GM10266 (cell line): Measurements from ENCODE around the gene BBLN.

Experiments used
- DNase-seq: peaks from one replicate; pipeline ENCODE4 v3.0.0; 2012; ENCODE audit errors: extremely low spot score
- TF ChIP-seq, protein P1 (sequence below): IDR thresholded peaks from 2 replicates; pipeline ENCODE4 v1.5.1; 2012; ENCODE audit warnings: mild to moderate bottlenecking, low read depth; ENCODE audit not compliant: control insufficient read depth, insufficient read depth; ENCODE audit errors: missing control alignments

BBLN gene

DNA sequence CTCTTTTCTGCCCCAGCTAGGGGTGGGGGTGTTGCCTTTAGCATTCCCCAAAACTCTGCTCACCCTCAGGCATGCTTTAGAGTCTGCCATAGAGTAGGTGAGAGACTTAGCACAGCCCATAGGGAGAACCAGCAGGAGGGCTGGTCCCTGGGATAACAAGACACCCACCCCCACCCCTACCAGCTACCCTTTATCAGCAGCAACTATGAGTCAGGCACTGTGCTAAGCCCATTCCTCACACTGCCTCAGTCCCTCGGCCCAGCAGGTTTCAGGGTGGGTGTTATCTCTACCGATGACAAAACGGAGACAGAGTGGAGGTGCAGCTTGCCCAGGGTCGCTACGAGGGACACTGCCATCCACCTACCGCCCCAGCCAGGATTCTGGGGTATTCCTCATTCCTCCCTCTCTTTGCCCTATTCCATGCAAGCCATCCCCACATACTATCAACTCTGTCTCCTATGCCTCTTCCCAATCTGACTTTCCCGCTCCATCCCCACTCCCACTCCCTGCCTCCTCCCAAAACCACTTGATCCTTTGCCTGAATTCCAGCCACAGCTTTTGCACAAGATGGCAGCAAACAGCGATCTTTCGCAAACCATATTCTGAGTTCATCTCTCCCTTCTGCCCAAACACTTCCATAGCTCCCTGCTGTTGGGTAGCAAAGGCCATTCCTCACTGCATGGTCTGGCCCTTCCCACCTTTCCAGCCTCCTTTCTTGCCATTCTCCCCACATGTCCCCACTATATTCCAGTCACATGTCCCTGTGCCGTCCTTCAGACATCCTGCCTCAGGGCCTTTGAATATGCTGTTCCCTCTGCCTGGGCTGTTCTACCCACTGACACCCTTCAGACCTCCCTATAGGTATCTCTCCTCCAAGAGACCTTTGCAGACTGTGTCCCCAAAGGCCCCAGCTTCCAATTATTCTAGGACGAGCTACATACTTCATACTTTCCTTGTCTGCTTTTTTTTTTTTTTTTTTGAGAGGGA is 26.2 kb downstream of the BBLN start:
- TF ChIP-seq, protein P1, sequence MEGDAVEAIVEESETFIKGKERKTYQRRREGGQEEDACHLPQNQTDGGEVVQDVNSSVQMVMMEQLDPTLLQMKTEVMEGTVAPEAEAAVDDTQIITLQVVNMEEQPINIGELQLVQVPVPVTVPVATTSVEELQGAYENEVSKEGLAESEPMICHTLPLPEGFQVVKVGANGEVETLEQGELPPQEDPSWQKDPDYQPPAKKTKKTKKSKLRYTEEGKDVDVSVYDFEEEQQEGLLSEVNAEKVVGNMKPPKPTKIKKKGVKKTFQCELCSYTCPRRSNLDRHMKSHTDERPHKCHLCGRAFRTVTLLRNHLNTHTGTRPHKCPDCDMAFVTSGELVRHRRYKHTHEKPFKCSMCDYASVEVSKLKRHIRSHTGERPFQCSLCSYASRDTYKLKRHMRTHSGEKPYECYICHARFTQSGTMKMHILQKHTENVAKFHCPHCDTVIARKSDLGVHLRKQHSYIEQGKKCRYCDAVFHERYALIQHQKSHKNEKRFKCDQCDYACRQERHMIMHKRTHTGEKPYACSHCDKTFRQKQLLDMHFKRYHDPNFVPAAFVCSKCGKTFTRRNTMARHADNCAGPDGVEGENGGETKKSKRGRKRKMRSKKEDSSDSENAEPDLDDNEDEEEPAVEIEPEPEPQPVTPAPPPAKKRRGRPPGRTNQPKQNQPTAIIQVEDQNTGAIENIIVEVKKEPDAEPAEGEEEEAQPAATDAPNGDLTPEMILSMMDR, result no peak
- no peak for DNase-seq

DNA sequence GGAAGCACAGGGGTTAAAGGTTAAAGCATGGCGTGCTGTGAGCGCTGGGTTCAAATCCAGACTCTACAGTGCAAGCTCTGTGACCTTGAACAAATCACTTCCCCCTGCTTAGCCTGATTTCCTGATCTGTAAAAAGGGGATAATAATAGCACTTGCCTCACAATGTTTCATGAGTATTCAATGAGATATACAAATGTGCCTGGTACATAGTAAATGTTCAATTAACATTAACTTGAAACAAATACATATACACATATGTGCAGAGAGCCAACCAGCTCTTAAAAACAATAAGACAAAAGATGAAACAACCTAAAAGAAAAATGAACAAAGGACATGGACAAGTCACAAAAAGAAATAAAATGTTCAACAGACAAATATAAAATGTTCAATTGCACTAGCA is 27.3 kb downstream of the BBLN start:
- DNase-seq, result no peak
- TF ChIP-seq, protein P1, result no peak

DNA sequence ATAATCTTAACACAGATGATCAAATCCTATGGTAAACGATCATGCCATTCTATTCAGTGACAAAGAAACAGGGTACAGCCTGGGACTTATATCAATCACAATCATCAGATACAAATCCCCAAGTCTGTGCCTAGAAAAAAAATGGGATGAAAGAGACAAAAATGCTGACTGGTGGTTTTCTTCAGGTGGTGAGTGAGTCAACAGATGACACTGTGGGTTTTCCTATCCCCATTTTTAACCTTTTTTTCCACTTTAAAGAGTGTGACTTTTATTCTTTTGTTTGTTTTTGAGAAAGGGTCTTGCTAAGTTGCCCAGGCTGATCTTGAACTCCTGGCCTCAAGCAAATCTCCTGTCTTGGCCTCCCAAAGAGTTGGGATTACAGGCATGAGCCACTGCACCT is 28.1 kb downstream of the BBLN start:
- TF ChIP-seq, protein P1, result no peak
- DNase-seq, result no peak

DNA sequence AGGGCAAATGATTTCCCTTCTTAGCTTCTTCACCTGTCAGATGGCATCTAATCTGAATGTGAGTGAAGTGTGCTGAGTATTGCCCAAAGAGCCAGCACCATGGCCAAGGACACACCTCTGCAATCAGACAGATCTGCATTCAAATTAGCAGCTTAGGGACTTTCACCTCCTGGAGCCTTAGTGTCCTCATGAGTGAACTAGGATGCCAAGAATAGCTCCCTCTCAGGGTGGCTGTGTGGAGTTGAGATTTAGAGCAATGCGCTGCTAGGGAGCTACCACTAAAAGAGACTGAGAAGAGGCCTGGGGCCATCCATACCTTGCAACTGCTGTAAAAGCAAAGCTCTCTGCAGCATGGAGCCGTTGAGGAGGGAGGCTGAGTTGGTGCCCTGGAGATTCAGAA is 29.9 kb downstream of the BBLN start:
- TF ChIP-seq, protein P1, result no peak
- DNase-seq, result peak; percentile 47

DNA sequence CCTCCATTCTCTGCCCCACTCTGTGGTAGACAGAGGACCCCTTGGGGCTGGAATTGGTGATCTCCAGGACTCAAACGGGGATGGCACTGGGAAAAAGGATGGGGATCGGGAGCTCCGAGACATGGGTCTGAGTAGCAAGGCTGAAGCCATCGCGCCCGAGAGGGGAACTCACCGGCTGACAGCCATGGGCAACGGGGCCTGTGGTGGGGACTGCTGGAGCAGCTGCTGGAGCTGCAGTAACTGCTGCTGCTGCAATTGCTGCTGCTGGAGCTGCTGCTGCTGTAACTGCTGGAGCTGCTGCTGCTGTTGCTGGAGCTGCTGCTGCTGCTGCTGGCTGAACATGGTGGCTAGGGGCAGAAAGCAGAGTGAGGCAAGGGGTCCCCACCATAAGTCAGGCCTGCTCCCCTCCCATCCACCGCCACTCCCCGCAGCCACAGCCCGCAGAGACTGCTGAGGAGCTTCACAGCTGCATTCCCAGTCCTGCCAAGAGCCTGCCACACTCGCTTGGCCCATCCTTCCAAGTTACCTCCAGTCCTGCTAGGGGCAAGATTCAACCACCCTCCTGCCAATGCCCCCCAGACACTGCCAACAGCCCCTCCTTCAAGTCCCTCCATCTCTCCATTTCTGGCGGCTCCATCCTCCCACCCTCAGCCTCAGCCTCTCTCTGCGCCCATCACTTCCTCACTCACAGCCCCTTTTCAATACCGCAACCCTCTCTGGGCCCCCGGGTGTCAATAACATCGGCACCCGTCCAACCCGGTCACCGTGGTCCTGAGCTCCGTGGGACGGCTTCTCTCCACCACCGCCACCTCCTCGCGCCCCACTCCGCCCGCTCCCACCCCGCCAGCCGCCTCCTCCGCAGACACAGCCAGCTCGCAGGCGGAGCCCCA is 30.7 kb downstream of the BBLN start:
- TF ChIP-seq, protein P1, result no peak
- DNase-seq, result peak; percentile 55

DNA sequence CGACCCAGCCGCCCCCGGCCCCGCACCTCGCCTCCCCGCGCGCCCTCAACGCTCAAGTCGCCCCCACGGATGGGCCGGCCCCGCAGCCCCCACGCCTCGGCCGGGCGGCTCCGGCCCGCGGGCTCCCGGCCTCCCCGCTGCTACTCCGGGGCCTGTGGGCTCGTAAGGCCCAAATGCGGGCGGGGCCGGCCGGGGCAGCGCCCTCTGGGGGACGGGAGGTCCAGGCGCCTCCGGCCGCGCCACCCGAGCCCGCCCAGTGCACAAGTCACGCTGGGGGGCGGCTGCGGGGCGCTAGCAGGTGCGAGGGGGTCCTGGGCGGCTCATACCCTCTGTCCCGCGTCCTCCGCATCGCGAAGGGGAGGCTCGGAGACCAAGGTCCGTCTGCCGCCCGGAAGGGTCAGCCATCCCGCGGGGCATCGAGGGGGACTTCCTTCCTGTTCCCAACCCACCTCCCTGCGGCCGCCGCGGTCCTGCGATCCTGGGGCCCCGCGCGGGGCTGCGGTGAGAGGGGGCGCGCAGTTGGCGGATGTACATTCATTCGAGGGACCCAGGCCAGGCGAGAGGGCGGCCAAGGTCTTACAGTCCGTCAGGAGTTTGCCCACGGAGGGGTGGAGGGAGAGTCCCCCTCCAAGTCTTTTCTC is 31.5 kb downstream of the BBLN start, which contains the start of gene CIZ1:
Gene CIZ1, minus strand, starts transcription at position 167 of the 641 bp plus-strand sequence. CDS start 715 bp downstream, outside the sequence.
- DNase-seq, result peak; percentile 96

More for the DNA sequence above, 31.5 kb downstream of the BBLN start, which contains the start of gene CIZ1:
- TF ChIP-seq, protein P1, result peak; percentile 86
